K562 (cell line): ENCODE measurements around the gene COPS6. TPM values are rescaled to one million over a fixed set of nuclear protein-coding genes. Genes with fewer than 3 reads are reported as not detected.

Experiments used
- CREB1 ChIP-seq, 2 experiments: sonication (generic) in 1 of 2; formaldehyde crosslinking in 1 of 2; IDR thresholded peaks; 2 replicates each; pipeline versions ENCODE4 v1.6.1 to v1.8.0; 2012 to 2022; ENCODE audit warnings: inconsistent platforms in 1 of 2, mild to moderate bottlenecking in 1 of 2, missing genetic modification reagents in 1 of 2, moderate library complexity in 1 of 2
- DDX20 ChIP-seq: fragments of 450-650 bp; IDR thresholded peaks from 2 replicates; pipeline ENCODE4 v1.6.1; 2016; ENCODE audit warnings: missing genetic modification characterization, low read depth, mild to moderate bottlenecking, missing compliant biosample characterization, moderate library complexity
- EP400 ChIP-seq: fragments of 450-650 bp; IDR thresholded peaks from 2 replicates; pipeline ENCODE4 v1.6.1; 2017; ENCODE audit warnings: antibody characterized with exemption, mild to moderate bottlenecking, moderate library complexity
- FOXP1 ChIP-seq: sonication (generic); formaldehyde crosslinking; IDR thresholded peaks from 2 replicates; pipeline ENCODE4 v1.8.0; 2022; ENCODE audit warnings: mild to moderate bottlenecking, missing genetic modification reagents
- GATAD2B ChIP-seq: fragments of 450-650 bp; IDR thresholded peaks from 2 replicates; pipeline ENCODE4 v1.6.1; 2017; ENCODE audit warnings: mild to moderate bottlenecking, borderline replicate concordance
- KDM5B ChIP-seq: fragments of 200-600 bp; sonication (generic); IDR thresholded peaks from 2 replicates; pipeline ENCODE4 v1.6.1; 2012; ENCODE audit warnings: low read depth, mild to moderate bottlenecking, moderate library complexity, low read length, control low read depth, inconsistent platforms; ENCODE audit not compliant: insufficient replicate concordance
- LARP7 ChIP-seq: fragments of 450-650 bp; IDR thresholded peaks from 2 replicates; pipeline ENCODE4 v1.6.1; 2016
- NELFE ChIP-seq: IDR thresholded peaks from 2 replicates; pipeline ENCODE4 v1.6.1; 2011; ENCODE audit warnings: mild to moderate bottlenecking; ENCODE audit not compliant: insufficient read depth, insufficient read length
- NR2C2 ChIP-seq, 2 experiments: fragments of 200-800 bp in 1 of 2; sonication (Bioruptor generic) in 1 of 2; sonication (generic) in 1 of 2; formaldehyde crosslinking in 1 of 2; IDR thresholded peaks; 2 replicates each; pipeline versions ENCODE4 v1.6.1 to v1.8.0; 2016 to 2022; ENCODE audit warnings: mild to moderate bottlenecking in 1 of 2, missing compliant biosample characterization in 1 of 2, missing genetic modification characterization in 1 of 2, missing genetic modification reagents in 1 of 2
- PTTG1 ChIP-seq: fragments of 450-650 bp; IDR thresholded peaks from 2 replicates; pipeline ENCODE4 v1.6.1; 2016; ENCODE audit warnings: low read depth, mild to moderate bottlenecking, missing genetic modification characterization, missing compliant biosample characterization
- RBM17 ChIP-seq: fragments of 200-400 bp; formaldehyde crosslinking; IDR thresholded peaks from 2 replicates; pipeline ENCODE4 v1.6.1; 2017; ENCODE audit warnings: low read depth, mild to moderate bottlenecking, low read length, borderline replicate concordance
- SAFB2 ChIP-seq: fragments of 200-400 bp; formaldehyde crosslinking; IDR thresholded peaks from 2 replicates; pipeline ENCODE4 v1.6.1; 2018; ENCODE audit warnings: borderline replicate concordance, low read length, low read depth, moderate library complexity; ENCODE audit not compliant: severe bottlenecking
- ZNF121 ChIP-seq: sonication (generic); formaldehyde crosslinking; conservative IDR thresholded peaks from 2 replicates; pipeline ENCODE4 v1.8.0; 2022; ENCODE audit warnings: missing genetic modification reagents
- ZNF384 ChIP-seq: IDR thresholded peaks from 2 replicates; pipeline ENCODE4 v1.6.1; 2012; ENCODE audit warnings: low read depth, low read length, improper control_type of control experiment
- polyA plus RNA-seq, 8 experiments: library from polyadenylated mRNA; depleted of rRNA in 4 of 8; stranded (reverse) in 5 of 8; unstranded in 3 of 8; fragments of >200 nt; fragmentation: Nextera tagmentation in 2 of 8; fragmentation: Illumina TruSeq in 1 of 8; extraction: Ambion mirVana in 2 of 8; extraction: Trizol in 1 of 8; gene quantifications; 2 replicates each; pipeline versions ENCODE4 v1.2.1 to v1.2.3, GENCODE V29; 2011 to 2014; ENCODE audit warnings: inconsistent platforms in 1 of 8, missing spikeins in 1 of 8
- total RNA-seq, 7 experiments: library from RNA; depleted of rRNA in 6 of 7; stranded (reverse); fragments of >200 nt in 6 of 7; fragmentation: Illumina TruSeq in 2 of 7; extraction: Trizol in 2 of 7; gene quantifications; 2 replicates each; pipeline versions ENCODE4 v1.2.1 to v1.2.3, GENCODE V29; 2011 to 2021; ENCODE audit warnings: low replicate concordance in 1 of 7
- TF ChIP-seq, protein P1 (sequence below): sonication (generic); formaldehyde crosslinking; IDR thresholded peaks from 2 replicates; pipeline ENCODE4 v1.8.0; 2023; ENCODE audit warnings: mild to moderate bottlenecking, missing genetic modification reagents
- TF ChIP-seq, protein P2 (sequence below): sonication (generic); formaldehyde crosslinking; IDR thresholded peaks from 2 replicates; pipeline ENCODE4 v1.8.1; 2023; ENCODE audit warnings: mild to moderate bottlenecking, missing genetic modification reagents
- TF ChIP-seq, protein P3 (sequence below): sonication (generic); formaldehyde crosslinking; IDR thresholded peaks from 2 replicates; pipeline ENCODE4 v1.8.1; 2023; ENCODE audit warnings: missing genetic modification reagents, mild to moderate bottlenecking, borderline replicate concordance

The COPS6 gene
- total and polyA plus RNA-seq, 9 of the 15 experiments (the other 6 are each of a cell fraction or from before 2014, with no cell fraction given) = 63.0 to 331 (median 168) TPM

- TF ChIP-seq, protein P1, sequence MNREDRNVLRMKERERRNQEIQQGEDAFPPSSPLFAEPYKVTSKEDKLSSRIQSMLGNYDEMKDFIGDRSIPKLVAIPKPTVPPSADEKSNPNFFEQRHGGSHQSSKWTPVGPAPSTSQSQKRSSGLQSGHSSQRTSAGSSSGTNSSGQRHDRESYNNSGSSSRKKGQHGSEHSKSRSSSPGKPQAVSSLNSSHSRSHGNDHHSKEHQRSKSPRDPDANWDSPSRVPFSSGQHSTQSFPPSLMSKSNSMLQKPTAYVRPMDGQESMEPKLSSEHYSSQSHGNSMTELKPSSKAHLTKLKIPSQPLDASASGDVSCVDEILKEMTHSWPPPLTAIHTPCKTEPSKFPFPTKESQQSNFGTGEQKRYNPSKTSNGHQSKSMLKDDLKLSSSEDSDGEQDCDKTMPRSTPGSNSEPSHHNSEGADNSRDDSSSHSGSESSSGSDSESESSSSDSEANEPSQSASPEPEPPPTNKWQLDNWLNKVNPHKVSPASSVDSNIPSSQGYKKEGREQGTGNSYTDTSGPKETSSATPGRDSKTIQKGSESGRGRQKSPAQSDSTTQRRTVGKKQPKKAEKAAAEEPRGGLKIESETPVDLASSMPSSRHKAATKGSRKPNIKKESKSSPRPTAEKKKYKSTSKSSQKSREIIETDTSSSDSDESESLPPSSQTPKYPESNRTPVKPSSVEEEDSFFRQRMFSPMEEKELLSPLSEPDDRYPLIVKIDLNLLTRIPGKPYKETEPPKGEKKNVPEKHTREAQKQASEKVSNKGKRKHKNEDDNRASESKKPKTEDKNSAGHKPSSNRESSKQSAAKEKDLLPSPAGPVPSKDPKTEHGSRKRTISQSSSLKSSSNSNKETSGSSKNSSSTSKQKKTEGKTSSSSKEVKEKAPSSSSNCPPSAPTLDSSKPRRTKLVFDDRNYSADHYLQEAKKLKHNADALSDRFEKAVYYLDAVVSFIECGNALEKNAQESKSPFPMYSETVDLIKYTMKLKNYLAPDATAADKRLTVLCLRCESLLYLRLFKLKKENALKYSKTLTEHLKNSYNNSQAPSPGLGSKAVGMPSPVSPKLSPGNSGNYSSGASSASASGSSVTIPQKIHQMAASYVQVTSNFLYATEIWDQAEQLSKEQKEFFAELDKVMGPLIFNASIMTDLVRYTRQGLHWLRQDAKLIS (CRISPR knock-in tag) = no peak
- TF ChIP-seq FOXP1 (CRISPR knock-in tag) (no peak), EP400 (no peak), CREB1 (IDR thresholded peaks at IDR 0.05) (no peak), CREB1 (CRISPR knock-in tag; IDR thresholded peaks at IDR 0.05) (no peak), NR2C2 (CRISPR knock-in tag; IDR thresholded peaks at IDR 0.05) (no peak), NR2C2 (tag; IDR thresholded peaks at IDR 0.05) (no peak), LARP7 (no peak), NELFE (no peak), PTTG1 (no peak), GATAD2B (no peak), KDM5B (no peak), SAFB2 (no peak), RBM17 (no peak), DDX20 (no peak), ZNF121 (CRISPR knock-in tag) (no peak), ZNF384 (0 out of 2 replicates have a peak, but pooled peaks have one; percentile 16)
- TF ChIP-seq, protein P2, sequence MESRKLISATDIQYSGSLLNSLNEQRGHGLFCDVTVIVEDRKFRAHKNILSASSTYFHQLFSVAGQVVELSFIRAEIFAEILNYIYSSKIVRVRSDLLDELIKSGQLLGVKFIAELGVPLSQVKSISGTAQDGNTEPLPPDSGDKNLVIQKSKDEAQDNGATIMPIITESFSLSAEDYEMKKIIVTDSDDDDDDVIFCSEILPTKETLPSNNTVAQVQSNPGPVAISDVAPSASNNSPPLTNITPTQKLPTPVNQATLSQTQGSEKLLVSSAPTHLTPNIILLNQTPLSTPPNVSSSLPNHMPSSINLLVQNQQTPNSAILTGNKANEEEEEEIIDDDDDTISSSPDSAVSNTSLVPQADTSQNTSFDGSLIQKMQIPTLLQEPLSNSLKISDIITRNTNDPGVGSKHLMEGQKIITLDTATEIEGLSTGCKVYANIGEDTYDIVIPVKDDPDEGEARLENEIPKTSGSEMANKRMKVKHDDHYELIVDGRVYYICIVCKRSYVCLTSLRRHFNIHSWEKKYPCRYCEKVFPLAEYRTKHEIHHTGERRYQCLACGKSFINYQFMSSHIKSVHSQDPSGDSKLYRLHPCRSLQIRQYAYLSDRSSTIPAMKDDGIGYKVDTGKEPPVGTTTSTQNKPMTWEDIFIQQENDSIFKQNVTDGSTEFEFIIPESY = no peak
- TF ChIP-seq, protein P3, sequence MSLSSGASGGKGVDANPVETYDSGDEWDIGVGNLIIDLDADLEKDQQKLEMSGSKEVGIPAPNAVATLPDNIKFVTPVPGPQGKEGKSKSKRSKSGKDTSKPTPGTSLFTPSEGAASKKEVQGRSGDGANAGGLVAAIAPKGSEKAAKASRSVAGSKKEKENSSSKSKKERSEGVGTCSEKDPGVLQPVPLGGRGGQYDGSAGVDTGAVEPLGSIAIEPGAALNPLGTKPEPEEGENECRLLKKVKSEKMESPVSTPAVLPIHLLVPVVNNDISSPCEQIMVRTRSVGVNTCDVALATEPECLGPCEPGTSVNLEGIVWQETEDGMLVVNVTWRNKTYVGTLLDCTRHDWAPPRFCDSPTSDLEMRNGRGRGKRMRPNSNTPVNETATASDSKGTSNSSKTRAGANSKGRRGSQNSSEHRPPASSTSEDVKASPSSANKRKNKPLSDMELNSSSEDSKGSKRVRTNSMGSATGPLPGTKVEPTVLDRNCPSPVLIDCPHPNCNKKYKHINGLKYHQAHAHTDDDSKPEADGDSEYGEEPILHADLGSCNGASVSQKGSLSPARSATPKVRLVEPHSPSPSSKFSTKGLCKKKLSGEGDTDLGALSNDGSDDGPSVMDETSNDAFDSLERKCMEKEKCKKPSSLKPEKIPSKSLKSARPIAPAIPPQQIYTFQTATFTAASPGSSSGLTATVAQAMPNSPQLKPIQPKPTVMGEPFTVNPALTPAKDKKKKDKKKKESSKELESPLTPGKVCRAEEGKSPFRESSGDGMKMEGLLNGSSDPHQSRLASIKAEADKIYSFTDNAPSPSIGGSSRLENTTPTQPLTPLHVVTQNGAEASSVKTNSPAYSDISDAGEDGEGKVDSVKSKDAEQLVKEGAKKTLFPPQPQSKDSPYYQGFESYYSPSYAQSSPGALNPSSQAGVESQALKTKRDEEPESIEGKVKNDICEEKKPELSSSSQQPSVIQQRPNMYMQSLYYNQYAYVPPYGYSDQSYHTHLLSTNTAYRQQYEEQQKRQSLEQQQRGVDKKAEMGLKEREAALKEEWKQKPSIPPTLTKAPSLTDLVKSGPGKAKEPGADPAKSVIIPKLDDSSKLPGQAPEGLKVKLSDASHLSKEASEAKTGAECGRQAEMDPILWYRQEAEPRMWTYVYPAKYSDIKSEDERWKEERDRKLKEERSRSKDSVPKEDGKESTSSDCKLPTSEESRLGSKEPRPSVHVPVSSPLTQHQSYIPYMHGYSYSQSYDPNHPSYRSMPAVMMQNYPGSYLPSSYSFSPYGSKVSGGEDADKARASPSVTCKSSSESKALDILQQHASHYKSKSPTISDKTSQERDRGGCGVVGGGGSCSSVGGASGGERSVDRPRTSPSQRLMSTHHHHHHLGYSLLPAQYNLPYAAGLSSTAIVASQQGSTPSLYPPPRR (CRISPR knock-in tag) = no peak
Observed at GRCh38 chr7:100132697-100133151, 44.0 kb downstream of the COPS6 start (continued).
